ENCODE data around the gene GAGE12F.
A peak's percentile ranks its signal among the peaks of the same experiment; 100 is the strongest.
"Not testable (repeated sequence)": the region's sequence is repeated elsewhere in the genome, so short reads cannot be mapped to it uniquely, and the experiment has no call there.

GAGE12F gene

GRCh38 chrX:49560542-49560941 is at the start of gene GAGE12F:
Gene GAGE12F (plus strand): TSS chrX:49560842. CDS start chrX:49561997, 1,155 bp downstream.
- not testable (repeated sequence) for DNase-seq (ENCODE audit: low read depth)

GRCh38 chrX:49531877-49532276 is 28.8 kb upstream of the GAGE12F start, which contains the start of gene GAGE12C:
Gene GAGE12C (plus strand): TSS chrX:49532177. CDS start chrX:49533332, 1,155 bp downstream.
- not testable (repeated sequence) for DNase-seq (ENCODE audit: low read depth); H3K4me3 ChIP-seq (ENCODE audit: low read length)

More at GRCh38 chrX:49560542-49560941, at the start of gene GAGE12F:
- H3K4me3 ChIP-seq (ENCODE audit: low read length), result not testable (repeated sequence)

- not testable (repeated sequence) for DNase-seq (ENCODE audit: low read depth); H3K4me3 ChIP-seq (ENCODE audit: low read length)
These were observed 19.2 kb upstream of the GAGE12F start, which contains the start of gene GAGE12D for GRCh38 chrX:49541433-49541832. Gene GAGE12D (plus strand): TSS chrX:49541733. CDS start chrX:49542888, 1,155 bp downstream.

GRCh38 chrX:49550989-49551388 is 9.7 kb upstream of the GAGE12F start, which contains the start of gene GAGE12E:
Gene GAGE12E (plus strand): TSS chrX:49551289. CDS start chrX:49552444, 1,155 bp downstream.
- H3K4me3 ChIP-seq (ENCODE audit: low read length); DNase-seq (ENCODE audit: low read depth): not testable (repeated sequence)

- not testable (repeated sequence) for DNase-seq (ENCODE audit: low read depth); H3K4me3 ChIP-seq (ENCODE audit: low read length)
These were observed 8.1 kb downstream of the GAGE12F start for GRCh38 chrX:49568728-49569127.

GRCh38 chrX:49569152-49569551 is 8.5 kb downstream of the GAGE12F start:
- H3K4me3 ChIP-seq (ENCODE audit: low read length); DNase-seq (ENCODE audit: low read depth): not testable (repeated sequence)

- H3K4me3 ChIP-seq (ENCODE audit: low read length); DNase-seq (ENCODE audit: low read depth): not testable (repeated sequence)
These were observed 9.5 kb downstream of the GAGE12F start, which contains the start of gene GAGE12G for GRCh38 chrX:49570100-49570499. Gene GAGE12G (plus strand): TSS chrX:49570400. CDS start chrX:49571555, 1,155 bp downstream.

- not testable (repeated sequence) for H3K4me3 ChIP-seq (ENCODE audit: low read length); DNase-seq (ENCODE audit: low read depth)
These were observed 19.0 kb downstream of the GAGE12F start, which contains the start of gene GAGE12H for GRCh38 chrX:49579649-49580048. Gene GAGE12H (plus strand): TSS chrX:49579949. CDS start chrX:49581104, 1,155 bp downstream.

- not testable (repeated sequence) for DNase-seq (ENCODE audit: low read depth)
These were observed 28.6 kb downstream of the GAGE12F start, which contains the start of gene GAGE2A for GRCh38 chrX:49589196-49589595. Gene GAGE2A (plus strand): TSS chrX:49589496. CDS start chrX:49590651, 1,155 bp downstream.

GRCh38 chrX:49589769-49590478 is 29.3 kb downstream of the GAGE12F start:
- DNase-seq (ENCODE audit: low read depth); H3K4me3 ChIP-seq (ENCODE audit: low read length): not testable (repeated sequence)

More at GRCh38 chrX:49589196-49589595, 28.6 kb downstream of the GAGE12F start, which contains the start of gene GAGE2A:
- not testable (repeated sequence) for H3K4me3 ChIP-seq (ENCODE audit: low read length)

GRCh38 chrX:49590488-49590887 is 29.8 kb downstream of the GAGE12F start:
- not testable (repeated sequence) for DNase-seq (ENCODE audit: low read depth); H3K4me3 ChIP-seq (ENCODE audit: low read length)

GRCh38 chrX:49598720-49599119 is 38.1 kb downstream of the GAGE12F start, which contains the start of gene GAGE1:
Gene GAGE1 (plus strand): TSS chrX:49599020. CDS start chrX:49600175, 1,155 bp downstream.
- not testable (repeated sequence) for DNase-seq (ENCODE audit: low read depth); H3K4me3 ChIP-seq (ENCODE audit: low read length)

- H3K4me3 ChIP-seq (ENCODE audit: low read length), result no peak overlapping the region
- peak; percentile 0 for DNase-seq (ENCODE audit: low read depth)
- TF ChIP-seq CTCF (IDR thresholded peaks at IDR 0.05; ENCODE audit: insufficient read depth, low read depth, low read length, missing control alignments), result no peak
These were observed 50.2 kb downstream of the GAGE12F start for GRCh38 chrX:49610718-49611310.

Measured in epithelial cell of esophagus (primary cell).